ENCODE results near the gene CDH13.

GRCh38 chr16:83577078-83577745 is 950.4 kb downstream of the CDH13 start:
- TF ChIP-seq, protein P1, sequence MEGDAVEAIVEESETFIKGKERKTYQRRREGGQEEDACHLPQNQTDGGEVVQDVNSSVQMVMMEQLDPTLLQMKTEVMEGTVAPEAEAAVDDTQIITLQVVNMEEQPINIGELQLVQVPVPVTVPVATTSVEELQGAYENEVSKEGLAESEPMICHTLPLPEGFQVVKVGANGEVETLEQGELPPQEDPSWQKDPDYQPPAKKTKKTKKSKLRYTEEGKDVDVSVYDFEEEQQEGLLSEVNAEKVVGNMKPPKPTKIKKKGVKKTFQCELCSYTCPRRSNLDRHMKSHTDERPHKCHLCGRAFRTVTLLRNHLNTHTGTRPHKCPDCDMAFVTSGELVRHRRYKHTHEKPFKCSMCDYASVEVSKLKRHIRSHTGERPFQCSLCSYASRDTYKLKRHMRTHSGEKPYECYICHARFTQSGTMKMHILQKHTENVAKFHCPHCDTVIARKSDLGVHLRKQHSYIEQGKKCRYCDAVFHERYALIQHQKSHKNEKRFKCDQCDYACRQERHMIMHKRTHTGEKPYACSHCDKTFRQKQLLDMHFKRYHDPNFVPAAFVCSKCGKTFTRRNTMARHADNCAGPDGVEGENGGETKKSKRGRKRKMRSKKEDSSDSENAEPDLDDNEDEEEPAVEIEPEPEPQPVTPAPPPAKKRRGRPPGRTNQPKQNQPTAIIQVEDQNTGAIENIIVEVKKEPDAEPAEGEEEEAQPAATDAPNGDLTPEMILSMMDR (IDR thresholded peaks at IDR 0.05) = no peak
- TF ChIP-seq POLR2A (IDR thresholded peaks at IDR 0.05) = no peak

Measured in adrenal gland (tissue), 5 donors.